ENCODE data around the gene ATF6. TPM values are rescaled to one million over a fixed set of nuclear protein-coding genes. Genes with fewer than 3 reads are reported as not detected.

Gene ATF6
- total RNA-seq, 2 donors from 2014 or later = 17.9 to 19.9 TPM

- Histone ChIP-seq H3K4me3 (no peak overlapping the region), H3K4me1 (no peaks in the 10 kb centered on the region), H3K27me3 (no peaks in the 10 kb centered on the region), H3K9me3 (no peaks in the 10 kb centered on the region), H3K27ac (no peak overlapping the region), H3K36me3 (peaks cover 27% of the 10 kb centered on the region)
- TF ChIP-seq CTCF (IDR thresholded peaks at IDR 0.05) = no peak
- DNase-seq (ENCODE audit: low spot score) = no peak
Measured at GRCh38 chr1:161817176-161817730, 51.1 kb downstream of the ATF6 start.

- Histone ChIP-seq H3K27ac (no peak overlapping the region), H3K36me3 (peaks cover 30% of the 10 kb centered on the region), H3K4me3 (no peak overlapping the region), H3K9me3 (no peaks in the 10 kb centered on the region), H3K4me1 (no peaks in the 10 kb centered on the region), H3K27me3 (no peaks in the 10 kb centered on the region)
- no peak for DNase-seq (ENCODE audit: low spot score)
- TF ChIP-seq CTCF (IDR thresholded peaks at IDR 0.05) = no peak
Measured at GRCh38 chr1:161820914-161821313, 54.8 kb downstream of the ATF6 start.

- Histone ChIP-seq H3K27me3 (no peaks in the 10 kb centered on the region), H3K4me3 (no peak overlapping the region), H3K4me1 (no peaks in the 10 kb centered on the region), H3K27ac (no peak overlapping the region), H3K36me3 (peaks cover 28% of the 10 kb centered on the region), H3K9me3 (no peaks in the 10 kb centered on the region)
- no peak for DNase-seq (ENCODE audit: low spot score)
- no peak for TF ChIP-seq CTCF (IDR thresholded peaks at IDR 0.05)
Measured at GRCh38 chr1:161824618-161825017, 58.5 kb downstream of the ATF6 start.

GRCh38 chr1:161825831-161826230 lies 59.7 kb downstream of the ATF6 start:
- H3K36me3 ChIP-seq = peaks cover 16% of the 10 kb centered on the region
- TF ChIP-seq CTCF (IDR thresholded peaks at IDR 0.05) = no peak
- H3K4me3 ChIP-seq = no peak overlapping the region
- no peak for DNase-seq (ENCODE audit: low spot score)
- no peaks in the 10 kb centered on the region for H3K4me1 ChIP-seq
- H3K9me3 ChIP-seq = no peaks in the 10 kb centered on the region
- no peaks in the 10 kb centered on the region for H3K27me3 ChIP-seq
- H3K27ac ChIP-seq = no peak overlapping the region

- no peaks in the 10 kb centered on the region for H3K27me3 ChIP-seq
- no peak for DNase-seq (ENCODE audit: low spot score)
- H3K9me3 ChIP-seq = no peaks in the 10 kb centered on the region
Measured at GRCh38 chr1:161826478-161826877, 60.4 kb downstream of the ATF6 start.

More at GRCh38 chr1:161826478-161826877, 60.4 kb downstream of the ATF6 start:
- TF ChIP-seq CTCF (IDR thresholded peaks at IDR 0.05) = no peak
- Histone ChIP-seq H3K4me3 (no peak overlapping the region), H3K27ac (no peak overlapping the region), H3K36me3 (peaks cover 10% of the 10 kb centered on the region), H3K4me1 (no peaks in the 10 kb centered on the region)

All from right atrium auricular region (tissue), 2 donors.